ENCODE data around the gene FBXO3.

DNA sequence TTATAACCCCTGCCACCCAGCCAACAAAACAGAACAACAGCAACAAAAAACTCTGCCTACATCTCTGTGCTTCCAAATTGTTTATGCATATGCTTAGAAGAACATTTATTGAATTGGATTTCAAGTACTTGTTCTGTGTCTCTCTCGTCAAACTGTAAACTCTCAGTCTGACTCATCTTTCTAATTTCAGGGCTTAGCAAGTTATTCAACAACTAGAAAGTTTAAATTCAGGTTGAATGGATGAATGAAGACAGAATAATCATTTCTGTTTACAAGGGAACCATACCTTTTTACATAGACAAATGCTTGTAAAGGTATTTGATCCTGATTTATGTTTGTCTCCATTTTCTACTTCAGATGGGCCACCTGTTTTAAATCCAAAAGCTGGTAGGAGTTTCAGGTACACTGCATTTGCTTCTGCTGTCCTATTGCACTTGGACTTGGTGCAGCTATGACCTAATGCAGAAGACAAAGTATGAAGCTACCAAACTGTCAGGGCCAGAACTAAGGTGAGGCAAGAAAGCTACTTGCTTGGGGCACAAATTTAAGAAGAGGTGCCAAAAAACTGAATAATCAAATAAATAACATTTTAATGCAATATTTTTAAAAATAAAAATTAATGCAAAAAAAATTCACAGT is 1.6 kb upstream of the FBXO3 start:
- TF ChIP-seq, protein P1, sequence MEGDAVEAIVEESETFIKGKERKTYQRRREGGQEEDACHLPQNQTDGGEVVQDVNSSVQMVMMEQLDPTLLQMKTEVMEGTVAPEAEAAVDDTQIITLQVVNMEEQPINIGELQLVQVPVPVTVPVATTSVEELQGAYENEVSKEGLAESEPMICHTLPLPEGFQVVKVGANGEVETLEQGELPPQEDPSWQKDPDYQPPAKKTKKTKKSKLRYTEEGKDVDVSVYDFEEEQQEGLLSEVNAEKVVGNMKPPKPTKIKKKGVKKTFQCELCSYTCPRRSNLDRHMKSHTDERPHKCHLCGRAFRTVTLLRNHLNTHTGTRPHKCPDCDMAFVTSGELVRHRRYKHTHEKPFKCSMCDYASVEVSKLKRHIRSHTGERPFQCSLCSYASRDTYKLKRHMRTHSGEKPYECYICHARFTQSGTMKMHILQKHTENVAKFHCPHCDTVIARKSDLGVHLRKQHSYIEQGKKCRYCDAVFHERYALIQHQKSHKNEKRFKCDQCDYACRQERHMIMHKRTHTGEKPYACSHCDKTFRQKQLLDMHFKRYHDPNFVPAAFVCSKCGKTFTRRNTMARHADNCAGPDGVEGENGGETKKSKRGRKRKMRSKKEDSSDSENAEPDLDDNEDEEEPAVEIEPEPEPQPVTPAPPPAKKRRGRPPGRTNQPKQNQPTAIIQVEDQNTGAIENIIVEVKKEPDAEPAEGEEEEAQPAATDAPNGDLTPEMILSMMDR (conservative IDR thresholded peaks at IDR 0.05), result no peak
- TF ChIP-seq EZH2 (IDR thresholded peaks at IDR 0.05; ENCODE audit: low read depth), result no peak
